K562 (cell line): Measurements from ENCODE around the gene SKIL.

ENCODE experiments used
- E2F6 ChIP-seq, 2 experiments: IDR thresholded peaks; 2 replicates each; pipeline ENCODE4 v1.6.1; 2011; ENCODE audit warnings: borderline replicate concordance in 1 of 2, control low read depth in 1 of 2, low read depth in 1 of 2, low read length in 1 of 2, mild to moderate bottlenecking in 1 of 2, mixed read lengths in 1 of 2, moderate library complexity in 1 of 2; ENCODE audit not compliant: insufficient read depth in 1 of 2, insufficient read length in 1 of 2, poor library complexity in 1 of 2, severe bottlenecking in 1 of 2; ENCODE audit errors: extremely low read depth in 1 of 2
- EZH2 ChIP-seq: IDR thresholded peaks from 2 replicates; pipeline ENCODE4 v1.6.1; 2012; ENCODE audit warnings: low read depth, mild to moderate bottlenecking, inconsistent platforms, low read length, borderline replicate concordance
- GABPA ChIP-seq: fragments of 200-800 bp; sonication (Bioruptor generic); conservative IDR thresholded peaks from 2 replicates; pipeline ENCODE4 v1.6.1; 2016; ENCODE audit warnings: low read depth, missing genetic modification characterization, missing compliant biosample characterization
- HMGXB4 ChIP-seq: sonication (generic); formaldehyde crosslinking; IDR thresholded peaks from 2 replicates; pipeline ENCODE4 v1.8.1; 2023; ENCODE audit warnings: mild to moderate bottlenecking, missing genetic modification reagents
- MAX ChIP-seq: sonication (generic); formaldehyde crosslinking; IDR thresholded peaks from 2 replicates; pipeline ENCODE4 v1.9.0; 2022; ENCODE audit warnings: mild to moderate bottlenecking, missing genetic modification reagents
- POLR2A ChIP-seq: fragments of 450-650 bp; conservative IDR thresholded peaks from 2 replicates; pipeline ENCODE4 v1.6.1; 2016
- POLR2AphosphoS2 ChIP-seq: IDR thresholded peaks from 2 replicates; pipeline ENCODE4 v1.6.1; 2012; ENCODE audit warnings: low read length, improper control_type of control experiment
- TAF1 ChIP-seq: IDR thresholded peaks from 2 replicates; pipeline ENCODE4 v1.6.1; 2011; ENCODE audit warnings: mild to moderate bottlenecking, low read length, moderate library complexity; ENCODE audit not compliant: insufficient read depth, control insufficient read depth, severe bottlenecking; ENCODE audit errors: extremely low read depth

GRCh38 chr3:170350515-170351413 lies 6.8 kb upstream of the SKIL start:
- no peak for TF ChIP-seq HMGXB4 (CRISPR knock-in tag)
- no peak for TF ChIP-seq TAF1
- TF ChIP-seq MAX (CRISPR knock-in tag) = no peak
- TF ChIP-seq EZH2 = no peak
- no peak for TF ChIP-seq E2F6 (IDR thresholded peaks at IDR 0.05; ENCODE audit: borderline replicate concordance in 1 of 2, extremely low read depth in 1 of 2, insufficient read depth in 1 of 2, insufficient read length in 1 of 2, low read depth in 1 of 2, low read length in 1 of 2, poor library complexity in 1 of 2, severe bottlenecking in 1 of 2)
- TF ChIP-seq POLR2AphosphoS2 = no peak
- TF ChIP-seq GABPA = no peak
- no peak for TF ChIP-seq POLR2A
